ENCODE measurements around the gene COL4A1. TPM values are rescaled to one million over a fixed set of nuclear protein-coding genes. Genes with fewer than 3 reads are reported as not detected.

COL4A1 gene
- total RNA-seq, 2 donors from 2014 or later, result 80.4 to 253 TPM

- DNase-seq (peak in 2 of 4 donors; percentile 27 to 30), ATAC-seq (peak; percentile 40)
- Histone ChIP-seq H3K9me3 (no peaks in the 10 kb centered on the region), H3K27ac (no peak overlapping the region), H3K4me1 (peaks cover 12% of the 10 kb centered on the region), H3K4me3 (no peak overlapping the region), H3K36me3 (replicated peaks in 1 of 2; ENCODE audit: insufficient read depth in 1 of 2, low read depth in 2 of 2) (no peaks in the 10 kb centered on the region), H3K27me3 (no peaks in the 10 kb centered on the region)
- TF ChIP-seq, protein P1, sequence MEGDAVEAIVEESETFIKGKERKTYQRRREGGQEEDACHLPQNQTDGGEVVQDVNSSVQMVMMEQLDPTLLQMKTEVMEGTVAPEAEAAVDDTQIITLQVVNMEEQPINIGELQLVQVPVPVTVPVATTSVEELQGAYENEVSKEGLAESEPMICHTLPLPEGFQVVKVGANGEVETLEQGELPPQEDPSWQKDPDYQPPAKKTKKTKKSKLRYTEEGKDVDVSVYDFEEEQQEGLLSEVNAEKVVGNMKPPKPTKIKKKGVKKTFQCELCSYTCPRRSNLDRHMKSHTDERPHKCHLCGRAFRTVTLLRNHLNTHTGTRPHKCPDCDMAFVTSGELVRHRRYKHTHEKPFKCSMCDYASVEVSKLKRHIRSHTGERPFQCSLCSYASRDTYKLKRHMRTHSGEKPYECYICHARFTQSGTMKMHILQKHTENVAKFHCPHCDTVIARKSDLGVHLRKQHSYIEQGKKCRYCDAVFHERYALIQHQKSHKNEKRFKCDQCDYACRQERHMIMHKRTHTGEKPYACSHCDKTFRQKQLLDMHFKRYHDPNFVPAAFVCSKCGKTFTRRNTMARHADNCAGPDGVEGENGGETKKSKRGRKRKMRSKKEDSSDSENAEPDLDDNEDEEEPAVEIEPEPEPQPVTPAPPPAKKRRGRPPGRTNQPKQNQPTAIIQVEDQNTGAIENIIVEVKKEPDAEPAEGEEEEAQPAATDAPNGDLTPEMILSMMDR (IDR thresholded peaks at IDR 0.05), result no peak
- no peak for TF ChIP-seq POLR2A (IDR thresholded peaks at IDR 0.05)
- intact Hi-C loops (cut with DNase I), result no loop called here
- WGBS, 2 donors, result 42 to 50% methylated on average over 1 of the region's 1 CpG
These were observed 149.2 kb downstream of the COL4A1 start for GRCh38 chr13:110157718-110158117.

GRCh38 chr13:110156301-110157049 is 150.5 kb downstream of the COL4A1 start:
- Histone ChIP-seq H3K36me3 (replicated peaks in 1 of 2; ENCODE audit: insufficient read depth in 1 of 2, low read depth in 2 of 2) (no peaks in the 10 kb centered on the region), H3K4me1 (peaks cover 12% of the 10 kb centered on the region), H3K9me3 (no peaks in the 10 kb centered on the region), H3K27ac (no peak overlapping the region), H3K4me3 (no peak overlapping the region), H3K27me3 (no peaks in the 10 kb centered on the region)
- ATAC-seq (no peak), DNase-seq (no peak)
- intact Hi-C loops (cut with DNase I), result no loop called here
- TF ChIP-seq POLR2A (IDR thresholded peaks at IDR 0.05), result no peak
- TF ChIP-seq, protein P1 (IDR thresholded peaks at IDR 0.05), result no peak
- WGBS, 2 donors, result 69 to 72% methylated on average over 4 to 5 of the region's 5 CpGs

- intact Hi-C loops (cut with DNase I), result no loop called here
- peaks cover 12% of the 10 kb centered on the region for H3K4me1 ChIP-seq
- DNase-seq (no peak), ATAC-seq (no peak)
- no peaks in the 10 kb centered on the region for H3K9me3 ChIP-seq
- WGBS, 2 donors, result 88 to 93% methylated on average over 11 to 14 of the region's 14 CpGs
- TF ChIP-seq, protein P1 (IDR thresholded peaks at IDR 0.05), result no peak
- TF ChIP-seq POLR2A (IDR thresholded peaks at IDR 0.05), result no peak
- no peak overlapping the region for H3K4me3 ChIP-seq
- no peak overlapping the region for H3K27ac ChIP-seq
- H3K27me3 ChIP-seq, result no peaks in the 10 kb centered on the region
- no peaks in the 10 kb centered on the region for H3K36me3 ChIP-seq (replicated peaks in 1 of 2; ENCODE audit: insufficient read depth in 1 of 2, low read depth in 2 of 2)
These were observed 151.9 kb downstream of the COL4A1 start for GRCh38 chr13:110155072-110155471.

DNA sequence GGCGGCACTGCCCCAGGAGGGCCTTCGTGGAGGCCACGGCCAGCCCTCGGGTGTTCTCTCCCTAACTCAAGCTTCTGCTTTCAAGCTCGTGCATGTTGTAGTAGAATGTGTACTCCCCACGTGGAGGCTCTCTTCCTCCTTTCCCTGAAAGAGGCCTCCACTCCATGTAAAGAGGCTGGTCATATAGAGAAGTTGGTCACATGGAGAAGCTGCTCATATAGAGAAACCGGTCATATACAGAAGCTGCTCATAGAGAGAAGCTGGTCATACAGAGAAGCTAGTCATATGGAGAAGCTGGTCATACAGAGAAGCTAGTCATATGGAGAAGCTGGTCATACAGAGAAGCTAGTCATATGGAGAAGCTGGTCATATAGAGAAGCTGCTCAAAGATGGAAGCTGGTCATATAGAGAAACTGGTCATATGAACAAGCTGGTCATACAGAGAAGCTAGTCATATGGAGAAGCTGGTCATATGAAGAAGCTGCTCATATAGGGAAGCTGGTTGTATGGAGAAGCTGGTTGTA is 152.5 kb downstream of the COL4A1 start:
- peaks cover 12% of the 10 kb centered on the region for H3K4me1 ChIP-seq
- intact Hi-C loops (cut with DNase I), result no loop called here
- DNase-seq (no peak), ATAC-seq (no peak)
- TF ChIP-seq, protein P1 (IDR thresholded peaks at IDR 0.05), result no peak
- TF ChIP-seq POLR2A (IDR thresholded peaks at IDR 0.05), result no peak
- H3K27me3 ChIP-seq, result no peaks in the 10 kb centered on the region
- no peaks in the 10 kb centered on the region for H3K9me3 ChIP-seq
- no peak overlapping the region for H3K27ac ChIP-seq
- H3K36me3 ChIP-seq (replicated peaks in 1 of 2; ENCODE audit: insufficient read depth in 1 of 2, low read depth in 2 of 2), result no peaks in the 10 kb centered on the region
- no peak overlapping the region for H3K4me3 ChIP-seq
- 64 to 79% methylated on average over 6 to 7 of the region's 7 CpGs for WGBS, 2 donors

GRCh38 chr13:110152351-110152750 is 154.6 kb downstream of the COL4A1 start:
- ATAC-seq (no peak), DNase-seq (no peak)
- TF ChIP-seq, protein P1 (IDR thresholded peaks at IDR 0.05), result no peak
- no peaks in the 10 kb centered on the region for H3K27me3 ChIP-seq
- H3K27ac ChIP-seq, result no peak overlapping the region
- no peaks in the 10 kb centered on the region for H3K36me3 ChIP-seq (replicated peaks in 1 of 2; ENCODE audit: insufficient read depth in 1 of 2, low read depth in 2 of 2)
- no peaks in the 10 kb centered on the region for H3K9me3 ChIP-seq
- H3K4me1 ChIP-seq, result peaks cover 2% of the 10 kb centered on the region
- intact Hi-C loops (cut with DNase I), result no loop called here
- no peak overlapping the region for H3K4me3 ChIP-seq
- 89 to 90% methylated on average over 10 to 17 of the region's 17 CpGs for WGBS, 2 donors
